Islet of Langerhans (tissue), 1 donor: ENCODE results near the gene AUP1.
"Not testable (repeated sequence)": the region's sequence is repeated elsewhere in the genome, so short reads cannot be mapped to it uniquely, and the experiment has no call there.

Experiments used
- FAIRE-seq: peaks from one replicate; lab custom pipeline; 2011; peaks lifted over from hg19 to GRCh38; lab: Jason Lieb, UNC

AUP1 gene

GRCh38 chr2:74529357-74530238 is at the start of gene AUP1, which contains the start of gene HTRA2:
Gene AUP1 (minus strand): TSS chr2:74529706. CDS start chr2:74529629, 77 bp downstream.
Gene HTRA2 (plus strand): TSS chr2:74529933. CDS start chr2:74530007, 74 bp downstream.
- FAIRE-seq: no peak

- FAIRE-seq: no peak
Observed at GRCh38 chr2:74578408-74578807, 48.9 kb upstream of the AUP1 start.

- FAIRE-seq: no peak
Observed at GRCh38 chr2:74577448-74577847, 47.9 kb upstream of the AUP1 start.

- no peak for FAIRE-seq
Observed at GRCh38 chr2:74576863-74577229, 47.3 kb upstream of the AUP1 start.

- no peak for FAIRE-seq
Observed at GRCh38 chr2:74576211-74576862, 46.8 kb upstream of the AUP1 start.

GRCh38 chr2:74575320-74575719 is 45.8 kb upstream of the AUP1 start:
- no peak for FAIRE-seq

GRCh38 chr2:74573747-74574562 is 44.4 kb upstream of the AUP1 start:
- FAIRE-seq: no peak

GRCh38 chr2:74572178-74572925 is 42.8 kb upstream of the AUP1 start:
- FAIRE-seq: no peak

- FAIRE-seq: no peak
Observed at GRCh38 chr2:74571058-74571457, 41.6 kb upstream of the AUP1 start.

- FAIRE-seq: no peak
Observed at GRCh38 chr2:74569686-74570085, 40.2 kb upstream of the AUP1 start.

GRCh38 chr2:74567881-74568280 is 38.4 kb upstream of the AUP1 start:
- FAIRE-seq: no peak

GRCh38 chr2:74566754-74567085 is 37.2 kb upstream of the AUP1 start:
- no peak for FAIRE-seq

- no peak for FAIRE-seq
Observed at GRCh38 chr2:74566076-74566753, 36.7 kb upstream of the AUP1 start.

- no peak for FAIRE-seq
Observed at GRCh38 chr2:74564222-74564621, 34.7 kb upstream of the AUP1 start.

- FAIRE-seq: no peak
Observed at GRCh38 chr2:74562126-74562775, 32.7 kb upstream of the AUP1 start.

GRCh38 chr2:74561022-74561421 is 31.5 kb upstream of the AUP1 start:
- FAIRE-seq: not testable (repeated sequence)

GRCh38 chr2:74560591-74560990 is 31.1 kb upstream of the AUP1 start:
- FAIRE-seq: no peak

- FAIRE-seq: no peak
Observed at GRCh38 chr2:74559912-74560311, 30.4 kb upstream of the AUP1 start.

- no peak for FAIRE-seq
Observed at GRCh38 chr2:74558284-74559230, 29.1 kb upstream of the AUP1 start.

- no peak for FAIRE-seq
Observed at GRCh38 chr2:74556831-74557370, 27.4 kb upstream of the AUP1 start.
